ENCODE results near the gene GALNT17.

DNA sequence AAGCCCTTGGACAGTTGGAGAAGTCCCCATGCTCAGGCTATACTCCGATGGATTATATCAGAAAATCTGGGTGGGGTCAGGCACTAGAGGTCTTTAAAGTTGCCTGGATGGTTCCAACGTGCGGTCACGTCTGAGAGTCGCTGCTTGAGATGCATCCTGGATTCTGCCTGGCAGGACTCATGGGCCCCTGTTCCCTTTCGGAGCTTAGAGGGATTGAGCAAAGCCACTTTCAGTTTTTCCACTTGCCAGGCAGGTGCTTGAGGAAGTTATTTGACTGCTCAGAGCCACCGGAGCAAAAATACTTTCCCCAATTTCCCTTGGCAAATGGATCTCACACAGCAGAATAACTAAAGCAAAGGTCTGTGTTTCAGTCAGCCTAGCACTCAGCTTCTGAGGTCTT is 129.1 kb downstream of the GALNT17 start:
- TF ChIP-seq, protein P1, sequence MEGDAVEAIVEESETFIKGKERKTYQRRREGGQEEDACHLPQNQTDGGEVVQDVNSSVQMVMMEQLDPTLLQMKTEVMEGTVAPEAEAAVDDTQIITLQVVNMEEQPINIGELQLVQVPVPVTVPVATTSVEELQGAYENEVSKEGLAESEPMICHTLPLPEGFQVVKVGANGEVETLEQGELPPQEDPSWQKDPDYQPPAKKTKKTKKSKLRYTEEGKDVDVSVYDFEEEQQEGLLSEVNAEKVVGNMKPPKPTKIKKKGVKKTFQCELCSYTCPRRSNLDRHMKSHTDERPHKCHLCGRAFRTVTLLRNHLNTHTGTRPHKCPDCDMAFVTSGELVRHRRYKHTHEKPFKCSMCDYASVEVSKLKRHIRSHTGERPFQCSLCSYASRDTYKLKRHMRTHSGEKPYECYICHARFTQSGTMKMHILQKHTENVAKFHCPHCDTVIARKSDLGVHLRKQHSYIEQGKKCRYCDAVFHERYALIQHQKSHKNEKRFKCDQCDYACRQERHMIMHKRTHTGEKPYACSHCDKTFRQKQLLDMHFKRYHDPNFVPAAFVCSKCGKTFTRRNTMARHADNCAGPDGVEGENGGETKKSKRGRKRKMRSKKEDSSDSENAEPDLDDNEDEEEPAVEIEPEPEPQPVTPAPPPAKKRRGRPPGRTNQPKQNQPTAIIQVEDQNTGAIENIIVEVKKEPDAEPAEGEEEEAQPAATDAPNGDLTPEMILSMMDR (conservative IDR thresholded peaks at IDR 0.05; ENCODE audit: low read depth, low read length): no peak
- TF ChIP-seq EZH2 (IDR thresholded peaks at IDR 0.05; ENCODE audit: borderline replicate concordance, low read depth, low read length, poor library complexity, severe bottlenecking): no peak

All from A673 (cell line).